NCI-H69 (cell line): ENCODE measurements around the gene ERBIN.
A peak's percentile ranks its signal among the peaks of the same experiment; 100 is the strongest.
"Not testable (repeated sequence)": the region's sequence is repeated elsewhere in the genome, so short reads cannot be mapped to it uniquely, and the experiment has no call there.

Experiments used
- DNase-seq: peaks from one replicate; lab custom pipeline; 2025; lab: John Stamatoyannopoulos, UW

ERBIN gene

GRCh38 chr5:66009277-66009676 is 82.9 kb downstream of the ERBIN start:
- DNase-seq: peak; percentile 20

GRCh38 chr5:66010476-66010875 is 84.1 kb downstream of the ERBIN start:
- DNase-seq: no peak

GRCh38 chr5:66012271-66012670 is 85.9 kb downstream of the ERBIN start:
- no peak for DNase-seq

- DNase-seq: no peak
Observed at GRCh38 chr5:66013397-66013796, 87.0 kb downstream of the ERBIN start.

- DNase-seq: no peak
Observed at GRCh38 chr5:66013906-66014305, 87.5 kb downstream of the ERBIN start.

- peak; percentile 31 for DNase-seq
Observed at GRCh38 chr5:66015196-66015960, 89.0 kb downstream of the ERBIN start.

- peak; percentile 74 for DNase-seq
Observed at GRCh38 chr5:66021585-66021984, 95.2 kb downstream of the ERBIN start.

- no peak for DNase-seq
Observed at GRCh38 chr5:66039296-66039695, 112.9 kb downstream of the ERBIN start.

- DNase-seq: no peak
Observed at GRCh38 chr5:66039701-66040100, 113.3 kb downstream of the ERBIN start.

- no peak for DNase-seq
Observed at GRCh38 chr5:66041627-66042026, 115.3 kb downstream of the ERBIN start.

- DNase-seq: no peak
Observed at GRCh38 chr5:66057239-66057638, 130.9 kb downstream of the ERBIN start.

- not testable (repeated sequence) for DNase-seq
Observed at GRCh38 chr5:66061320-66061719, 134.9 kb downstream of the ERBIN start.

GRCh38 chr5:66063061-66063460 is 136.7 kb downstream of the ERBIN start:
- not testable (repeated sequence) for DNase-seq

GRCh38 chr5:66066826-66067225 is 140.5 kb downstream of the ERBIN start:
- DNase-seq: no peak

GRCh38 chr5:66072031-66072430 is 145.7 kb downstream of the ERBIN start:
- no peak for DNase-seq

GRCh38 chr5:66074901-66075300 is 148.5 kb downstream of the ERBIN start:
- DNase-seq: peak; percentile 84

- DNase-seq: no peak
Observed at GRCh38 chr5:66080664-66081063, 154.3 kb downstream of the ERBIN start.

GRCh38 chr5:66089384-66089783 is 163.0 kb downstream of the ERBIN start:
- no peak for DNase-seq

- no peak for DNase-seq
Observed at GRCh38 chr5:66100851-66101250, 174.5 kb downstream of the ERBIN start.

- no peak for DNase-seq
Observed at GRCh38 chr5:66113160-66113559, 186.8 kb downstream of the ERBIN start.

- DNase-seq: peak; percentile 70
Observed at GRCh38 chr5:66118304-66118703, 191.9 kb downstream of the ERBIN start.

GRCh38 chr5:66122379-66123034 is 196.1 kb downstream of the ERBIN start:
- no peak for DNase-seq

- peak; percentile 93 for DNase-seq
Observed at GRCh38 chr5:66129144-66129543, 202.8 kb downstream of the ERBIN start.

- DNase-seq: no peak
Observed at GRCh38 chr5:66130493-66130892, 204.1 kb downstream of the ERBIN start.
